HG02759 (cell line): ENCODE data around the gene NISCH.
"Not testable (repeated sequence)": the region's sequence is repeated elsewhere in the genome, so short reads cannot be mapped to it uniquely, and the experiment has no call there.

Source experiments
- ATAC-seq: cut with Tn5 transposase; IDR thresholded peaks from one replicate; pipeline ENCODE4 v1.9.1; 2021; ENCODE audit warnings: mild to moderate bottlenecking, moderate library complexity; ENCODE audit not compliant: unreplicated experiment

The NISCH gene

DNA sequence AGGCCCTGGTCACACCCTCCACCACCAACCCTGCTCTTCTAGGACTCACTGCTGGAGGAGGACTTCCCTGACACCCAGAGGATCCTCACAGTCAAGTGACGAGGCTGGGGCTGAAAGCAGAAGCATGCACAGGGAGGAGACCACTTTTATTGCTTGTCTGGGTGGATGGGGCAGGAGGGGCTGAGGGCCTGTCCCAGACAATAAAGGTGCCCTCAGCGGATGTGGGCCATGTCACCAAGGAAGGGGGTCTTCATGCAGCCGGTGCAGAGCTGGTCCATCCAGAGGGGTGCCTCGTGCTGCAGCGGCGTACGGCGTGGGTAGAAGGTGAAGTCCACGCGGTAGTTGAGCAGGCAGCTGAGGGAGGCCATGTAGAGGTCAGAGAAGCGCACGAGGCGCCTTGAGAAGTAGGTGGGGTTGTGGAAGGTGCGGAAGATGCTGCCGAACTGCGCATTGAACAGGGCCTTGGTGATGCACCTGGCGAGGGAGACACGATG, 68.9 kb downstream of the NISCH start:
- ATAC-seq, result no peak

DNA sequence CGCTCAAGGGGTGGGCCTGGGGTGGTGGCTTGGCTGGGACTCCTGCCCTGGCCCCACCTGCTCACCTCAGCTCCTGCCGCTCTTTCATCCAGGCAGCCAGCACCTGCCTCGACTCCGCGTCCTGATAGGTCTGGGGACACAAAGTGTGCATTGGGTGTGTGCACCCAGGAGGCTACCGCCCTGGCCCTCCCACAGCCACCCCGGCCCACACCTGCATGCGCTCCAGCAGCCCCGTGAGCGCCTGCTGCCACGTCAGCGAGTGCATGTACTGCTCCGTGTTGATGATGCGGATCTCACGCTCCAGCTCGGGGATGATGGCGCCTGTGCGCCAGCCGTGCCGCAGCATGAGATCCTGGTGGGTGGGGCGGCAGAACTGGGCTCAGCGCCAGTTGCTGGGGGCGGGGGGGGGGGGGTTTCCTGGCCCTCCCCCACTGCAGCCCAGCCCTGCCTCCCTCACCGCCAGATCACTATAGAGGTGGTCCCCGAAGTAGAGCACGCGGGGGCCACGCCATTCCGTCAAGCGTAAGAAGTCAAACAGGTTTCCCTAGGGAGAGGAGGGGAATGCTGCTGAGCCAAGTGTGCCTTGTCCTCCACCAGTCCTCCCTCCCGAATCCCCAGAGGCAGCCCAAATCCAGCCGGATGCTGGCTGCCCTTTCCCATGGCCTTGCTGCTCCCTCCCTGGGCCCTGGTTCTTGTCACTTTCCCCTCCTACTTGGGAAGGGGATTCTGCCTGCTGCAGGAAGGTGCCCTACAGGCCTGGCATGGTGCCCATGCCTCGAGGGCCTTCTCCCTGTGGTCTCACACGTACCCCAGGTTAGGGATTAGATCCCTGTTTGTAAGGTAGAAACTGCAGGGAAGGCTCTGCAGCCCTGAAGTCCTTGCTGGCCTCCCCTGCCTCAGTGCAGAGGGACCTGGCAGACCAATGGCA, 69.6 kb downstream of the NISCH start:
- ATAC-seq, result no peak

DNA sequence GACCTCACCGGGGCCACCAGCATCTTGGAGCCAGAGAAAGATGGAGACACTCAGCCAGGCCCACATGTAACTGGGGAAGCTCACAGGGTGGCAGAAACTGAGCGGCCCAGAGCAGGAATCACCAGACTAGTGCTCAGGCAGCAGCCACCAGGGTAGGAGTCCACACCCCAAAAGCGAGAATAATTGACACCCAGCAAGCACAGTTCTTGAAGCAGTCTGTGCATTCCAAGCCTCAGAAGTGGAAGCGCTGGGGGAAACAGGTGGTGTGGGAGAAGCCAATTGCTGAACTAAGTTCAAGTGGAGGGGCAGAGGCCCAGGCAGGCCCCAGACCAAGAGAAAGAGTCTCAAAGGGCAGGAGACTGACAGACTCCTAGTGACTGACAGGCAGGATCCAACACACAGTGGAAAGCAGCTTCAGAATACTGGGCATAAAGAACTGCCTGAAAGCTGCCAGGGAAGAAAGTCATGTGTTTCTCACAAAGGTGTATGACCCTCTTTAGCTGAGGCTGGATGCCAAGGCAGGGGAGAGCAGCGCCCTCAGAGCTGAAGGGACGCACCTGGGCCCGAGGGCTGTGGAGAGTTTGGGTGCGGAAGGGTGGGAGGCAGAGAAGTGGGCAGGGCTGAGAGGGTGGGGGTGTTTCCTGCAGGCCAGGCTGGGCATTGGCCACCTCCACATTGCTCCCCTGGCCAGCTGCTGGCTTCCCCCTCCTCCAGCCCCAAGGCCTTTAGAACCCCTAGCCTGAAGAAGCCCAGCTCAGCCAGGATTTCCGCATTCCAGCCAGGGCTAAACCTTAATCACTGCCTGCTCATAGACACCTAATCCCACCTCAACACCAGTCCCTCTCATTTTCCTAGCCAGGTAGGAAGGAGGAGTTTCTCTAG, 70.5 kb downstream of the NISCH start:
- ATAC-seq, result no peak

DNA sequence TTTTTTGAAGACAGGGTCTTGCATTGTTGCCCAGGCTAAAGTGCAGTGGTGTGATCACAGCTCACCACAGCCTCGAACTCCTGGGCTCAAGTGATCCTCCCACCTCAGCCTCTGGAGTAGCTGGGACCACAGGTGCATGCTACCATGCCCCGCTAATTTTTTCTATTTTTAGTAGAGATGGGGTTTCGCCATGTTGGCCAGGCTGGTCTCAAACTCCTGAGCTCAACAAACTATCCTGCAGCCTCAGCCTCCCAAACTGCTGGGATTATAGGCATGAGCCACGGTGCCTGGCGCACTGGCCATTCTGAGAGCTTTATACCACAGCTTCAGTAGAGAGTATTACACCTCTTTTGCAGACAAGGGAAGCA, 71.3 kb downstream of the NISCH start:
- ATAC-seq, result not testable (repeated sequence)

DNA sequence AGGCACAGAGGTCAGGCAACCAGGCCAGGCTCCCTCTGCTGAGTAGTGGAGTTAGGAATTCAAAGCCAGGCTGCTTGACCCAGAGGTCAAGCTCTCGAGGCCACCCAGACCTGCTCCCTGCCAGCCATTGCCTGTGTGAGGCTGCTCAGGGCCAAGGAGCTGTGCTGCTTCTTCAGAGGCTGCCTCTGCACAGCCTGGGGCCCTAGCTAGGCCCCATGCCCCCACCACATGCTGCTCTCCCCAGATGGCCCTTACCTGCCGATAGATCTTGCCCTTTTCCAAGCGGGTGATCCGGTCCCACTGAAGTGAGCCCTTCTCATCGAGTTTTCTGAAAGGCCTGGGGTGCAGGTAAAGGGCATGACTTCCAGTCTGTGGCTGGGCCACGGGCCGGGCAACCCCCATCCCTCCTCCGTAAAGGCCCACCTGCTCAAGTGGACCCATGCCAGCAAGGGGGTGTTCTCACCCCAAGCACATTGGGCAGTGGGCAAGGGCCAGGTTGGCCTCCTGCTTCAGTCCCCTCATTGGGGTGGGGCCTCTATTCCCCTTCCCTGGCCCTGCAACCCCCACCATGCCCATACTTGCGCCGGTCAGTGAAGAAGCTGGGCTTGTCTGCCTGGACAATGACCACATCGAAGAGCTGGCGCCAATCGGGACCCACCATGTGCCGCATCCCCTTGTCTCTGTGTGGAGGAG, 71.8 kb downstream of the NISCH start:
- no peak for ATAC-seq

DNA sequence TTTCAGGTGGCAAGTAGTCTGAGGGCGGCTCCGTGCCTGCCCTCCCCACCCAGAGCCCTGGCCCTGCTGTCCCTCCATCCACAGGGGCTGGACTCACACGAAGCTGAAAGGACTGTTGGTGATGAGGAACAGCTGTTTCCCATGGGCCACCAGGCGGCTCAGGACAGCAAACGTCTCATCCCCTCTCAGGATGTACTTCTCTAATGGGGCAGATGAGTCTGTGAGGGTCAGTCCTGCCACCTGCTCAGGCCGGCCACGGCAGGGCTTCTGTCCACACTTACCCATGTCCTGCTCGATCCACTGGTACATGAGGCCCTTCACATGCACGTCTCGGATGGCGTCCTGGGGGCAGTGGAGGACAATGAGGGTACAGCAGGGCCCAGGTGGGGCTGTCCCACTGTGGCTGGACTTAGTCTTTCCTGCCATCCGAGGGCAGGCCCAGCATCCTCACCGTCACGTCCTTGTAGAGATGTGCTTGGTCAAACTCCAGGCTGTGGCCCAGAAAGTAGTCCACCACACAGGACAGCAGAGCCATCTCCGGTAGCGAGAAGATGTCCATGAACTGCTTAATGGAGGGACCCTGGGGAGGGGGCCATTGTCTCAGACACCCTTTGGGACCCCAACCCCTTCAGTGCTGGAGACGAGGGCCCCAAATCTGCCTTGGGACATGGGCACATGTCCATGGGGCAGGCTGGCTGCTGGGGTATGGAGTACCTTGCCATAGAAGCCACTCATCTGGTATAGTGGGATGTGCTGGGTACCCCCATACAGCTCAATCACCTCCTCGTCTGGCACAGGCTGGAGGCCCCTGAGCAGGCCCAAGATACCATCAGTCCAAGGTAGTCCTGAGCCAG, 72.6 kb downstream of the NISCH start:
- no peak for ATAC-seq

DNA sequence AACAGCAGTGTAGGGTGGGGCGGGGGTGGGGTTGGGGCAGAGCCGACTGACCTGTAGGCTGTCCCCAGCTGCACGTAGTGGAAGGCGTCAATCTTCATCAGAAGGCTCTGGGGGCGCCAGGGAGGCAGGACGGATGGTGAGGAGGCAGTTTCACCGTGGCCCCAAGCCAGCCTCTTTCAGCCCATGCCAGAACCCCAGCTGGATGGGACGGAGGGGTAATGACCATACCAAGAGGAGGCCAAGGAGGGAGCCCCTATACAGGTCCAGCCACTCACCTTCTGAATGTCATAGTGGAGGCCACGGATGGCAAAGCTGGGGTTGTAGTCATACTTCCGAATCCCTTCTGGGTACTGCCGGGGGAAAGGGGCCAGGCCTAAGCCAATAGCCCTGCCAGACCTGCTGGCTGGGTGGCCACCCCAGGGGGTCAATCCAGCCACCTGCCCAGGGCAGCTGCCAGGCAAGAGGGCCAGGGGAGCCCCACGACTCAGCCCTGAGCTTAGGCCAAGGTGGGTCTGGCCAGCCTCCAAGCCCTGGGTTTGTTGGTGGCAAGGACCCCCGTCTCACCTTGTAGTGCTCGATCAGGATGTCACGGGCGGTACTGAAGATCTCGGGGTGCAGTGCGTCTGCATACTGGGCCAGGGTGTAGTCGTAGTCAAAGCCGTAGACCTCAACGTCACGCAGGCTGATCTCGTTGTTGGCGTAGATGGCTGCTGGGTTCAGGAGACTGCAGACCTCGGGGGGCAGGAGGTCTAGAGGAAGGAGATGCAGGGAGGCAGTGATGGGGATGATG, 73.4 kb downstream of the NISCH start:
- no peak for ATAC-seq

DNA sequence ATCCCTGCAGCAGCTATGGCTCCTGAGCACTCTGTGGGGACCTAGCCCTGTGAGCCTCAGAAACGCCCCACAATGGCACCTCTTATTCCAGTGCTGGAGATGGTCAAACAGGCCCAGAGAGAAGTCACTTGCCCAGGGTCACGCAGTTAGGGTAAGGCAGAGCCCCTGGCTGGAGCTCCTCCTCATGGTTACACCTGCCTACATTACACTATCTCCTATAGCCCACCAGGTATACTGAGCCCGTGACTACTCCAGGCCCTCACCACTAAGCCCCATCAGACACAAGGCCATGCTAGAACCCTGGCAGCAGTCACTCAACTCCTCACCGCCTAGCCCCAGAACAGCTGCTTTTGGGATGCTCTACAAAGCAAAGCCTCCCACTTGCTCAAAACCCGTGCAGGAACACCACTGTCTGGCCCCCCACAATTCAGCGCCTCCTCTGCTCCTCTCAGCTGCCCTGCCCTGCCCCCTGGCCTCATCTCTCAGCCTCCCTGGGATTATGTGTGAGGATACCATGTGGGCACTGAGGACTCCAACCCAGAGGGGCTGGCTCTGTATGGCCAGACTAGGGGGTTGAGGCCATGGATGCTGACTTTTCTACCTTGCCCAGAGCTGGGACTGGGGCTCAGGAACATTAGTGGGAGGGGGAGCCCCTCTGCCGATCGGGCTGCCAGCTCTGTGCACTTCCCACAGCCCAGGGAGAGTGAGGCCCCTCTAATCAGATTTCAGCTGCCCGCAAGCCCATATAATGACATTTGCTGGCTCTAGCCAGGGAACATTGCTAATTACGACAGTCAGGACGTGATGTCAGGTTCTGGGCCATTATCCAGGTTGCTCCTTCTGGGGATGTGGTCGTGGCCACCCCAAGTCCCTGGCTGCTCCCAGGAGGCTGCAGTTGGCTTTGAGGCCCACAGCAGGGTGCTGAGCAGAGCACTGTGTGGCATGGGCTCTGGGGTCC, 74.3 kb downstream of the NISCH start:
- no peak for ATAC-seq

DNA sequence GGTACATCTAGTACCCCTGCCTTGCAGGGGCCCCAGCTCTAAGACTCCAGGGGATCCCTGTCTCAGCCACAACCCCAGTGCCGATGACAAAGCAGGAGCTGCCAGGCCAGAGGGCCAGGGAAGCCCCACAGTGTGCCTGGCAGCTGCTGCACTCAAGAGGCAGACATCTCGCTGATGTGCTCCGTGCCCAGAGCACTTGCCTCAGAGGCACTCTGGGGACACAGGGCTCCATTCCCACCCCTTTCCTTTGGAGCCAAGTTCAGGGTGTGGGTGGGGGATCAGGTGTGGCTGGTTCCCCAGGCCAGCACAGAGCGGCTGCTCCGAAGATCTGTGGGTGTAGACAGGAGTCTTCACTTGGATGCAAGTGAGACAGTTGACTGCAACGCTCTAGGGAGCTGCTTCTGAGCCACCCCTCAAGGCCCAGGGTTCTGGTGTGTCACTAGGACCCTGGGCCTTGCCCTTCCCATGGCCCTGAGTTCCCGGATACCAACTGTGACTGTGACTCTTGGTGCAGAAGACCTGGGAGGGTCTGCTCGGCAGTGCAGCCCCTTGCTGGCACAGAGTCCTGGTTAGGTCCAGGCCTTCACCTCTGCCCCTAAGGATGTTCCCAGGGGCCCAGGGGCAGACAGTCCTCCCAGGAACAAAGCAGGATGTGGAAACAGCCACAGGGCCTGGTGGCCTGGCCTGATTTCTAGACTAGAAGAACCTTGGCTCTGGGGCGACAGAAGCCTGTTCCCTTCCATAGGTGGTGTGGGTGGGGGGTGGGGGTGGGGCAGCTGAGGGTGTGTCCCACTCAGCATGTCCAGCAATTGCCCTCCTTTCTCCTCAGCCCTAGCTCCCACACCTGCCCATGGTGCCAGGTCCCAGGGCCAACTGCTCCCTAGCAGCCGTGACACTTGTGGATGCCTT, 75.8 kb downstream of the NISCH start:
- no peak for ATAC-seq

DNA sequence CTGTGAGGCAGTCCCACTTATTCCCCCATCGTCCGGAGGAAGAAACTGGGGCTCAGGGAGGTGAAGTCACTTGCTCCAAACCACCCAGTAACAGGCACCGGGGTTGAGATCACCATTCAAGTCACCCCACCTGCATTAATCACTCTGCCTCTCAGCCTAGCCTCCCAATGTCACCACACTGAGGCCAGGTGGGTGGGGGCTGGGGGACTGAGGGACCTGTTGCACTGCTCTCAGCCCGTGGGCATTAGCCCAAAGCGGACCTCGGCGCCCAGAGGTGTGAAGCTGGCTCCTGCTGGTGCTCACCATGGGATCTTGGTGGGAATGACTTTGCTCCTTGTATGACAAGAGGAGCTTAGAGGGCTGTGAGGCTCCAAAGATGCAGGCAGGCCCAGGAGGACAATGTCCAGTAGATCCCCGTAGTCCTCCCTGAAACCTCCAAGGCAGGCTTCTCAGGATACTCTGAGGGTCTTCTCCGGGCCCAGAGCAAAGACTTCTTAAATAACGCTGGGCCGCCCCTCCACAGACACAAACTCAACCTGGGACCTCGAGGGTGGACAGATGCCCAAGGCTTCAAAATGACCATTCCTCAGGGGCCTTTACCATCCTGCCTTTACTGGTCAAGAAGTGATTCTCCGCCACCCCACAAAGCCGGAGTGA, 76.6 kb downstream of the NISCH start:
- no peak for ATAC-seq

DNA sequence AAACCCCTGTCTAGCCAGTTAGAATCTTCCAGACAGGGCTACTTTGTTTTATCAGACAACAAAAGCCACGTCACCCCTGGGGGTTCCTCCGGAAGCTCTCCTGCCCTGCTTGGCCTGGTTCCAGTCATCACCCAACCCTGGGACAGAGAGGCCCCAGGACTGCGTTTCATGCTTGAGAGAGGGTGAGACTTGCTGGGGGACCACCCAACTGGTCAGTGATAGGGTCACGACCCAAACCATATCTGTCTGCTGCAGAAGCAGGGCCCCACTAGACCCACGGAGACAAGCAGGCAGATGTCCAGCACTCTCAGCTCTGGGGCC, 77.1 kb downstream of the NISCH start:
- ATAC-seq, result no peak

DNA sequence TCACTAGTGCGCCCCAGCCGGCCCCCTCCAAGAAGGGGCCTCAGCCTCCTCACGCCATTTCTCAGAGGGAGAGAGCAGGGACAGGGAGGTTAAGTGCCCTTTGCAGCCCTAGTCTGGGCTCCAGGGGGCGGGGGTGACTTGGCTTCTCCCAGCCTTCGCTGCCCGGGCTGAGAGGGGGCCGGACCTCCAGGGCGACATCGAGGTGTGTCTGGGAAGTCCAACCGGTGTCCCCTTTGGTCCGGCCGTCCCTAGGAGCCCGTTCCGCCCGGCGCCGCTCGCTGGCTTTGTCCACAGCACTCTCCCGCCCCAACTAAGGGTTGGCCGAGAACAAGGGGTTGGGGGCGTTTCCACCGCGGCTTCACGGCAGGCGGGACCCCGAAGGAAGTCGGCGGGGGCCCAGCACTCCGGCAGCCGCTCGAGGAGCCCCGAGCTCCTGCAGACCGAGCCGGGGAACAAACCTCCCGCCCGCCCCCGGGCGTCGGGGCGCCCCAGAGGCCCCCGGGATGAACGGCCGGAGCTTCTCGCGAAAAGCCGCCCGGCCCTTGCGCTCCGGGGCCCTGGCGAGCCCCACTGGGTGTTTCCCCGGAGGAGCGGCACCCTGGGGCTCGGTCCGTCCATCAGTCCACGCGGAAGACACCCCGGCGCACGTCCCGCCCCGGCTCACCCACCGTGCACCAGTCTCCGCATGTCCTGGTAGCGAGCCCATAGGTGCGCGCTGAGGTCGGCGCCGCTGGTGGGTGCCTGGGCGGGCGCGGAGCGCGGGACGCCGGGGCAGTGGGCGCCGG, 77.6 kb downstream of the NISCH start:
- ATAC-seq, result peak; percentile 9

DNA sequence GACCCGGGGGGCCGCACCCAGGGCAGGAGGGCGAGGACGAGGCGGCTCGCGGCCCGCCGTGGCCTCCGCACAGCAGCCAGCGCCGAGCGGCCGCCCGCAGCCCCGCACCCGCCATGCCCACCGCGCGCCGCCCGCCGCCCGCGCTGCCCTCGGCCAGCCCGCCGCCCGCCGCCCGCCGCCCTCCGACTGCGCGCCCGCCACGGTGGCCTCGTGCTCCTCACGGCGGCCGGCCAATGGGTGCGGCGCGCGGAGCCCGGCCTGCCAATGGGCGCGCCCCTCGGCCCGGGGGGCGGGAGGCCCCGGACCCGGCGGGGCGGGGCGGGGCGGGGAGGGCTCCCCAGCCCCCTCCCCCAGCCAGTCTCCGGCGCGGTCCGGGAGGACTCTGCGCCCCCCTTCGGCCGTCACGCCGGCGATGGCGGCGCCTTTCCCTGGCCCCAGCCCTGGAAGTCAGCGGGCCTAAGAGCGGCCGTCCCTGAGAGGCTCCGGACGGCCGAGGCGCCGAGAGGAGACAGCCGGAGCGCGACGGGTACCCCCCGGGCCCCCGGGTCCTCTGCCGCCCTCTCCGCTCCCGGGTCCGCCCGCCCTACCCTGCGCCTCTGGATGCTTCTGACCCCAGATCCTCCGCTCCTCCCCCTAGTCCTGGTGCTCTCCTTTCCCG, 78.3 kb downstream of the NISCH start, which contains the start of gene NT5DC2:
NT5DC2 (minus strand) TSS at position 235 of the 658 bp plus-strand sequence; CDS start at position 115, 120 bp downstream.
- peak; percentile 45 for ATAC-seq

DNA sequence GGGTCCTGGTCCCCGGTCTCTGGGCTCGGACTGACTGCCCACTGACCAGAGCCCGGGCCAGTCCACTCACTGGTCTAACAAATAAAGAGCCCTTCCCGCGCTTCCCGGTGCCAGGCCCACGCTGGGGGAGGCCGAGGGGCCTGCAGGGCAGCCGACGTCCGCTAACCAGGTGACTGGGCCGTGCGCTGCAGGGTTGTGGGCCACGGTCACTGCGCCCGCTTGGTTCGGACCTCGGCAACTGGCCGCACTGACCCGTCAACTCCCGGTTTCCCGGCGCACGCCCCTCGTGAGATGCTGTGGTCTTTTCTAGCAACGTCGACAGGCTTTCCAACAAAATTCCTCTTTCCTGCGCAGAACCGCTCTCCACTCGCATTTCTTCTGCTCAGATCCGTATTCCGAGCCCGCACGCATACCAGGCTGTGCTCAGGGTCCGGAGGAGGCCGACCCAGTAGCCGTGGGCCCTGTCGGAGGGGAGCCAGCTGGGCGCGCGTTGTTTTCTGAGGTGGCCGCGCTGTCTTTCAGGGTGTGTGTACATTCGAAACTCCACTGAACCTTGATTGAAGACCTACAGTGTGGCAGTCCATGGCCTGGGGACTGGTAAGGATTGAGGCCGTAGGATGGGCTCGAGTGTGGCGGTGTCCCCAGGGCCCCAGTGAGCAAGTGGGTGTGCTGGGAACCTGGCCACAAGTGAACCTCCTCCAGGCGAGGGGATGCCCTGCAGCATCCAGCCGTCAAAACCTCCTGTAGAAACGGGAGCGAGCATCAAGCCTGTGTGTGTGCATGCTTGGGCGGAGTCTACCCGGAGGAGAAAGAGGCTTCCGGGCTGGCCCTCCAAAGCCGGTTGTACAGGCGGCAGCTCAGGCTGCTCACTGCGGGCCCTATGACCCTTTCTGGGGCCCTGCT, 79.1 kb downstream of the NISCH start:
- no peak for ATAC-seq
